Measurements from ENCODE around the gene RPL35A.
A peak's percentile ranks its signal among the peaks of the same experiment; 100 is the strongest.
"Not testable (repeated sequence)": the region's sequence is repeated elsewhere in the genome, so short reads cannot be mapped to it uniquely, and the experiment has no call there.

Gene RPL35A

GRCh38 chr3:197949778-197950676 is at the start of gene RPL35A:
Gene RPL35A, plus strand, starts transcription at chr3:197950190. Its CDS starts 778 bp downstream, at chr3:197950968.
- peak; percentile 60 for DNase-seq (ENCODE audit: low read depth in 2 of 2)

- DNase-seq (ENCODE audit: low read depth in 2 of 2) = no peak
Observed at GRCh38 chr3:197901626-197902025, 48.4 kb upstream of the RPL35A start.

- DNase-seq (ENCODE audit: low read depth in 2 of 2) = peak; percentile 50 to 58
Observed at GRCh38 chr3:197906023-197906849, 43.8 kb upstream of the RPL35A start.

GRCh38 chr3:197906850-197907187 is 43.2 kb upstream of the RPL35A start:
- DNase-seq (ENCODE audit: low read depth in 2 of 2) = no peak

GRCh38 chr3:197907196-197907595 is 42.8 kb upstream of the RPL35A start:
- no peak for DNase-seq (ENCODE audit: low read depth in 2 of 2)

GRCh38 chr3:197908550-197908949 is 41.4 kb upstream of the RPL35A start:
- not testable (repeated sequence) for DNase-seq (ENCODE audit: low read depth in 2 of 2)

GRCh38 chr3:197908957-197909701 is 40.9 kb upstream of the RPL35A start:
- DNase-seq (ENCODE audit: low read depth in 2 of 2) = no peak

- DNase-seq (ENCODE audit: low read depth in 2 of 2) = no peak
Observed at GRCh38 chr3:197912741-197913476, 37.1 kb upstream of the RPL35A start.

GRCh38 chr3:197913641-197914380 is 36.2 kb upstream of the RPL35A start:
- DNase-seq (ENCODE audit: low read depth in 2 of 2) = no peak

DNA sequence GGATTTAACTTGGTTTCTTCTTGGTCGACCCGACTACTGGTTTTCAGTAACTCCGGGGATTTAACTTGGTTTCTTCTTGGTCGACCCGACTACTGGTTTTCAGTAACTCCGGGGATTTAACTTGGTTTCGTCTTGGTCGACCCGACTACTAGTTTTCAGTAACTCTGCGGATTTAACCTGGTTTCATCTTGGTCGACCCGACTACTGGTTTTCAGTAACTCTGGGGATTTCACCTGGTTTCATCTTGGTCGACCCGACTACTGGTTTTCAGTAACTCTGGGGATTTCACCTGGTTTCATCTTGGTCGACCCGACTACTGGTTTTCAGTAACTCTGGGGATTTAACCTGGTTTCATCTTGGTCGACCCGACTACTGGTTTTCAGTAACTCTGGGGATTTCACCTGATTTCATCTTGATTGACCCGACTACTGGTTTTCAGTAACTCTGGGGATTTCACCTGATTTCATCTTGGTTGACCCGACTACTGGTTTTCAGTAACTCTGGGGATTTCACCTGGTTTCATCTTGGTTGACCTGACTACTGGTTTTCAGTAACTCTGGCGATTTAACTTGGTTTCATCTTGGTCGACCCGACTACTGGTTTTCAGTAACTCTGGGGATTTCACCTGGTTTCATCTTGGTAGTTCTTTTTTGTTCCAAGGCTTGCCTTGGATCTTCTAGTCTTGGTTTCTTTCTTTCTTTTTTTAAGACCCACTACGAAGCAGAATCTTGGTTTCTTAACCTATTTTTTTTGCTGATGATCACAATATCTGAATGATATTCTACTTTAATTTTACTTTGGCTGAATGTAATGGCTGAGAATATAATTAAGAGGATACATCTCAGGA is 28.3 kb upstream of the RPL35A start:
- not testable (repeated sequence) for DNase-seq (ENCODE audit: low read depth in 2 of 2)

GRCh38 chr3:197926418-197926817 is 23.6 kb upstream of the RPL35A start:
- DNase-seq (ENCODE audit: low read depth in 2 of 2) = no peak

- DNase-seq (ENCODE audit: low read depth in 2 of 2) = not testable (repeated sequence)
Observed at GRCh38 chr3:197927578-197927977, 22.4 kb upstream of the RPL35A start.

DNA sequence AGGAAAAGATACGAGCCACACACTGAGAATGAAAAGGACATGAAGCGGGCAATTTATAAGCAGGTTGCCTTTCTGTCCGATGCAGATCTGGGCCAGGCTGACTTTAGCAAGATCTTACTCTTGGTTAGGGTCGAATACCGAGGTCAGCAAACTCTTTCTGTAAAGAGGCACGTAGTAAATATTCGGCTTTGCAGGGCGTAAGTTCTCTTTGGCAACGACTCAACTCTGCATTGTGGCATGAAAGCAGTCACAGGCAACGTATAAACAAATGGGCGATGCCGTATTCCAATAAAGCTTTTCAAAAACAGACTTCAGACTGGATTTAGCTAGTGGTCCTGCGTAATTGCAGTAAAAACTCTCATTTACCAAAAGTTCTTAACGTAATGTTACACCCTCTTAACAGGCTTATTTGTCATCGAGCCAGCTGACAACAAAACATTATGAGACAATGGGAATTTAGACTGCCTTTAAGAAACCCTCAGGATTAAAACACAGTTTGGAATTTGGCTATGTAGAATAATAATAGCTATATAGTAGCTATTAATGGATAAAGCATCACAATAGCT is 13.1 kb upstream of the RPL35A start:
- DNase-seq (ENCODE audit: low read depth in 2 of 2) = no peak

- DNase-seq (ENCODE audit: low read depth in 2 of 2) = no peak
Observed at GRCh38 chr3:197940745-197941384, 9.1 kb upstream of the RPL35A start.

- DNase-seq (ENCODE audit: low read depth in 2 of 2) = no peak
Observed at GRCh38 chr3:197942956-197943556, 6.9 kb upstream of the RPL35A start.

- DNase-seq (ENCODE audit: low read depth in 2 of 2) = no peak
Observed at GRCh38 chr3:197949191-197949777, 706 bp upstream of the RPL35A start.

GRCh38 chr3:197950677-197951061 is 679 bp downstream of the RPL35A start:
- no peak for DNase-seq (ENCODE audit: low read depth in 2 of 2)

DNA sequence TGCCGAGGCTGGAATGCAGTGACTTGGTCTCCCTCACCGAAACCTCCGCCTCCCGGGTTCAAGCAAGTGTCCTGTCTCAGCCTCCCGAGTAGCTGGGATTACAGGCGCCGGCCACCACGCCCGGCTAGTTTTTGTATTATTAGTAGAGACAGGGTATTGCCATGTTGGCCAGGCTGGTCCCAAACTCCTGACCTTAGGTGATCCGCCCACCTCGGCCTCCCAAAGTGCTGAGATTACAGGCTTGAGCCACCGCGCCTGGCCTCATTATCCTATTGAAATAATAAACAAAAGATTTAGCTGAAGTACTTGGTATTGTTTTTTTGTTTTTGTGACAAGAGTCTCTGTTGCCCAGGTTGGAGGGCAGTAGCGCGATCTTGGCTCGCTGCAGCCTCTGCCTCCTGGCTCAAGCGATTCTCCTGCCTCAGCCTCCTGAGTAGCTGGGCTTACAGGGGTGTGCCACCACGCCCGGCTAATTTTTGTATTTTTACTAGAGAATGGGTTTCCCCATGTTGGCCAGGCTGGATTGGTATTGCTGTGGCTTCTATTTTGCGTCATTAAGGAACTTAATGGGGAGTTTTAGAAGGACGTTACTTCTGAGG is 1.5 kb downstream of the RPL35A start:
- DNase-seq (ENCODE audit: low read depth in 2 of 2) = no peak
